HG03520 (cell line): Measurements from ENCODE around the gene DCTN5.
"Not testable (repeated sequence)": the region's sequence is repeated elsewhere in the genome, so short reads cannot be mapped to it uniquely, and the experiment has no call there.

Experiments used
- ATAC-seq: cut with Tn5 transposase; IDR thresholded peaks from one replicate; pipeline ENCODE4 v1.9.1; 2021; ENCODE audit warnings: mild to moderate bottlenecking, moderate library complexity; ENCODE audit not compliant: unreplicated experiment

DCTN5 gene

DNA sequence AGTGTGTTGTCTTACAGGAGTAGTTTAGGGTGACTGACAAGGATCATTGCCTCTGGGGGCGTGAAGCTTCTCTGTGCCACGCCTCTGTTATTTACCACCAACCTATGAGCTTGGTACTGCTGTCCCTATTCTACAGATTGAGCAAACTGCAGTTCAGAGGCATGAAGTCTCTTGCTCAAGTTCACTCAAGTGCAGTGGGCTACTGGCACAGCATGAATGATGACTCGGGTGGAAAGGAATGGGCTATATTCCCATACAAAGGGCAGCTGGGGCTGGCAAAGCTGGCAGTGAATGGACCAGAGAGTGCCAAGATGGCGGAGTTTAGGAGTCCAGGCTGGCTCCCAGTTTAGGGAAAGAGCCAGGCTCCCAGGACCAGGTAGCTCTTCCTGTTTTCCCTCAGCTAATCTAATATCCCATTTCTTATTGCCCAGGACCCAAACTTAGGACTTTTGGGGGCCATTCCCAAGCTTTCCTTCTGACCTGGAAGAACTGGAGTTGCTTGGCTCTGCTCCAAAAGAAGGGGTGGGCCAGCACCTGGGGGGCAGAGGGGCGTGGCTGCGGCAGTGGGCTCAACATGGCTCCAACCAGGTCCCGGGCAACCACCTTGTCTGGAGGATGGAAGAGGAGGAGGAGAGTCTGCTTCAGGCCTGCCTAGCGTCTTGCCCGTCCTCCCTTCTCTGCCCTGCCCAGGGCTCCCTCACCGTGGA is 50.4 kb downstream of the DCTN5 start:
- ATAC-seq = no peak

DNA sequence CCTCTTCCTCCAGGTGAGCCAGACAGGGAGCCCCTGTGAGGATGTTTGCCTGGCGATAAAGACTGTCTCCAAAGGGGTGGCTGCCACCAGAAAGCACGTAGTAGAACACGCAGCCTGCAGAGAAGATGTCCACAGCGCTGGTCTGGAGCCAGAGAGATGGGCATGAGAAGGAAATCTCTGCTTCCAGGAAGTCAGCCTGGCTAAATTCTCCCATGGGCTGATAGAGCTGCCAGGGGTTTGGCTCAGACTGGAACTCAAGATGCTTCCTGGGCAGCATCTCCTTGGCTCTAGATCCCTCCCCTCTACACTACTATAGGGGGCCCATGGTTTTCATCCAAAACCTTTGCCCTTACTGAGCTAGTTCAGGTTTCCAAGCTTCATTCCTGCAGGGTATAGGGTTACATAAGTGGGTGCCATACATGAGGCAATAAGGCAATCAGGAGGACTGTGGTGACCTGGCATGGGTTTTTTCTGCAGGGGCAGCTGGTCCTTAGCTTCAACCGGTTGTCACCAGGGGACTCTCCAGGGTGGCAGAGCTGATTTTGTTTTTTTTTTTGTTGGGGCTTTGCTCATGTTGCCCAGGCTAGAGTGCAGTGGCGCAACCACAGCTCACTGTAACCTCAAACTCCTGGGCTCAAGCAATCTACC is 51.0 kb downstream of the DCTN5 start:
- ATAC-seq = no peak

DNA sequence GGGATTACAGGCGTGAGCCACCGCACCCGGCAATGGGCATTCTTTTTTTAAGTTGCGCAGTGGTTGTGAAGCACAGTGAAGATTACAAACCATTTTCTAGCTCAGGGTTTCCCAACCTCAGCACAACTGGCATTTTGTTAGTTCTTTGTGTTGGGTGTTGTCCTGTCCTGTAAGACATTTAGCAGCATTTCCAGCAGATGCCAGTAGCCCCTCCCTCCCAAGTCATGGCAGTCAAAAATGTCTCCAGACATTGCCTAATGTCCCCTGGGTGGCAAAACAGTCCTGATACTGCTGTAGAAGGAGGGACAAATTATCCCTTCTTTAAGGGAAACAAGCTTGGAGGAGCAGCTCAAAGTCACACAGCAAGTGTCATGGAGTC is 53.0 kb downstream of the DCTN5 start:
- no peak for ATAC-seq

DNA sequence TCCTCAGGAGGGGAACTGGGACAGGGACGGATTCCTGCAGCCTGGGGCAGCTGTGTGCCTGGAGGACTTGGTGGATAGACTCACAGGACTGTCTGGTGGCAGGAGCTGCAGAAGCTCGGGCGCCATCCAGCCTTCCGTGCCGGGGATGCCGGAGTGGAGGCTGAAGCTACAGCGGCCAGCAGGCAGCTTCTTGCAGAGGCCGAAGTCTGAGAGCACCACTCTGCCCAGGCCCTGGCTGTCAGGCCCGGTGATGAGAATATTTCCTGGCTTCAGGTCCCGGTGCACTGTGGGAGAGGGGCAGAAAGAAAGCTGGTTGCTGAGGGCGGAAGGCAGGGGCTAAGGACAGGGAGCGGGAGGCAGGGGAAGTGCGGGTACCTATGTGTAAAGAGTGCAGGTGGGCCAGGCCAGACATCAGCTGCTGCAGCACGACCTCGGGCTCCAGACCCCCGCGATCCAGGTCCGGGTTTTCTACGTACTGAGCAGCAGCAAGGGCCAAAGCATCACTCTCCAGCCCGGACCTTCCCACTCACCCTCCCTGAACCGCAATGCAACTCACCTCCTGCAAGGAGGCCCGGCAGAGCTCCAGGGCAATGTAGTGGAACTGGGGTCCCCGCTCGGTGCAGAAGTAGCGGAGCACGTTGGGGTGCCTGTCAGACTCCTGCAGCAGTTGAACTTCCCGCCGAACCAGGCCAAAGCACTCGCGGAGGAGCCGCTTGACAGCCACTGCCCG is 53.5 kb downstream of the DCTN5 start:
- ATAC-seq = no peak

DNA sequence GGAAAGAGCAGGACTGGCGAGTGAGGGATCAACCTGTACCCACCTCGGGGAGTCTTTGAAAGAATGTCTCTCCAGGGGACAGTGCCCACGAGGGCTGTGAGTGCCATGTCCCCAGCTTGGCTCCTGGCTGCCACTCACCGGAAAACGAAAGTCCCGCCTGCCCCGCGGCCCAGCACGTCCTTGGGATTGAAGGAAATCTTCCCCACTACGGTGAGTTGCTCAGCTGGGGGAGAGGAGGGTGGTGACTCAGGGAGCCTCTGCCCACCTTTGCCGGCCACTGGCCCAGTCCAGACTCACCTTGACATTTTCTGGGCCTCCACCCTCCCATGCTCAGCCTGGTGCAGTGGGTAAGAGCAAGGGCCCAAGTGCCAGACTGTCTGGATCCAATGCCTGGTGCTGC is 54.5 kb downstream of the DCTN5 start:
- no peak for ATAC-seq

DNA sequence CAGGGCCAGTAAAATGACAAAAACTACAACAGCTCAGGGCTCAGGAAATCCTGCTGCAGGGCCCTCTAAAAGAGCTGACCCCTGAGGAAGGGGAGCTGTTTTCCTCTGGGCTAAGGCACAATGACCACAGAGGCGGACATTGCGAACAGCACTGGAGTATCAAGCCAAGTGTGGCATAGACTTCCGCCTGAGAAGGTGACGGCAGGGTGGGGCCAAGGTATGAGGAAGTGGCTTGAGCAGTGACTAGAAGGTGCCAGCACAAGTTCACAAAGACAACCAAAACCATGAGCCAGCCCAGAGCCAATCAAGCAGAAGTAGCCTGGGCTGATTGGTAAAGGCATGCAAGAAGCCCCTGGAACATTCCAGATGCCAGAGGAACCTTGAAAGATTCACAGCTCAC is 57.8 kb downstream of the DCTN5 start:
- no peak for ATAC-seq

DNA sequence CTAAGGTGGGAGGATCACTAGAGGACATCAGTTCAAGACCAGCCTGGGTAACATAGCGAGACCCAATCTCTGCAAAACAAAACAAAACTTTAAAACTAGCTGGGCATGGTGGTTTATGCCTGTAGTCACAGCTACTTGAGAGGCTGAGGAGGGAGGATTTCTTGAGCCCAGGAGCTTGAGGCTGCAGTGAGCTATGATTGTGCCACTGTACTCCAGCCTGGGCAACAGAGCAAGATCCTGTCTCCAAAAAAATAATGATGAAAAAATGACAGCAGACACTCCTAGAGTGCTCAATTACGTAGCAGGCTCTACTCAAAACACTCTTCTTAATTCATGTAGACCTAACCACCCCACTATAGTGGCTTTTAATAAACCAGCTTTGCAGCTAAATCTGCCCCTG is 58.8 kb downstream of the DCTN5 start:
- no peak for ATAC-seq

DNA sequence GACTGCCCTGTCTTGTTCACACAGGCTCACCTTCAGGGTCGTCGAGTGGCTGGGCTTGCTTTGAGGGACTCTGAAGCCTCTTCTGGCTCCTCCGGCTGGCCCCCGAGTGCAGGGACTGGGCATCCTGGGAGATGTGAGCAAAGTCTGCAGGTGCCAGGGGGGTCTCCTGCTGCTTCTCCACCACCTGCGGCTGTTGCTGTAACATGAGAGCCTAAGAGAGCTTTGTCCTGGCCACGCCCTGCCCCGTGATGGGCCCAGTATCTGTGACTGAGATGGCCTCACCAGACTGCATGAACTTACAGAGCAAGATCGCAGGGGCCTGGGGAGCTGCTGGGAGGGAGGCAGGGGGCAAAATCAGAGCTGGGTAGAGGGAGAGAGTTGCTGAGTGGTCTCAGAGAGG is 59.2 kb downstream of the DCTN5 start:
- no peak for ATAC-seq

DNA sequence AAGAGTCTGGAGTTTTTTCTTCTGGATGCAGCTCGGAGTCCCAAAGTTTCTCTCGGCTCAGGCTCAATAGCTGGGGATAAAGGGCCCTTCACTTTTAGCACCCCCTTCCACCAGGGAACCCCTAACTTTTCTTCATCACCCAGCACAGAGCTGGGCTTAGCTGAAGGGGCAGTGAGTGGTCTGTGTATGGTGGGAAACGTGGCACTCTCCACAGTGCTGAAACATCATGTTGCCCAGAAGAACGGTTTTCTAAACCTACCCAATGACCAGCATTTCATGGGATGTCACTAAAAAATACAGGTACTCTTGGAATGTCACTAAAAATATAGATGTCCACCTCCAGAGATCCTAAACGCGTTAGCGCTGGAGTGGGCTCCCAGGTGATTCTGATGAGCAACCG is 59.8 kb downstream of the DCTN5 start:
- no peak for ATAC-seq

DNA sequence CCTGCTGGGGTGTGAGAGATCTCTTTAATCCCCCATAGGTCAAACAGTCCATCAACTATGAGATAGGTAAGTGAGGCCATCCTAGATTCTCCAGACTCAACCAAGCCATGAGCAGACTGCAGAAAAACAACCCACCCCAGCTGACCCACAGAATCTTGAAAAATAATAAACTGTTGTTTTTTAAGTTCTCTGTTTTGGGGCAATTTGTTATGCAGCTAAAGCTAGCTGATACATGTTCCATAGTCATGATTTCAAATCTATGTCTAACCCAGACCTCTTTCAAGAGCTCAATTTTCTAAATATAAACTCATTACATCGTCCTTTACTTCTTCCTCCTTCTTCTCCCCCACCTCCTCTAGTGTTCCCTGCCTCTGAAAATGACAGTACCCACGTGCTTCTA is 61.7 kb downstream of the DCTN5 start:
- no peak for ATAC-seq

DNA sequence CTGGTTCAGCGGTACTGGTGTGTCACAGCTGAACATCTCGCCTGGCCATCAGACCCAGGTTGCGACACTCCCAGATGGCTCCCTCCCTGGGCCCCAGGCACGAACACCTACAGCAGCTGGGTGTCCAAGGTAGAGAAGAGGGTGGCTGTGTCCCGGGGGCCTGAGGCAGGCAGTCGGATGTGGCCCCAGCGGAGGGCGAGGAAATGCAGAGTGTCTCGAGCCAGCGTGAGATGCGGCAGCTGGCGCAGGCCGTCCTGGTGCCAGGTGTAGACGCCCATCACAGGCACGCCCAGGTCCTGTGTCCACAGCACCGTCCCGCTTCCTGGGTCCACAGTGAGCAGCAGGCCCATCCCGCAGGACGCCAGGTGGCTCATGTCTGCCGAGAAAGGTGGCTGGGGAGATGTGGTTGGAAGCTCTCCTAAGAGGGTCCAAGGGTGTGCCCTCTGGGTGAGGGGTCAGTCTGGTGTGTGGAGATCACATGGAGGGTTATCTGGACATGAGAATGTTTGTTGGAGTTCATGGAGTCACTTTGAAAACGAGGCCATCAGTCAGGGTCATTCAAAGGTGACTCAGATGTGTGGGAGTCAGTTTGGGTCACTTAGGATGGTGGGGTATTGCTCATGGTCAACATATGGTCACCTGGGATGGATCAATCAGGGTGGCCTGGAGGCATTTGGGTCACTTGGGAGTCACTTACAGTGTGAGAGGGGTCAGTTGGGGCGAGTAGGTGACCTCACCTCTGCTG is 63.7 kb downstream of the DCTN5 start:
- ATAC-seq = no peak

DNA sequence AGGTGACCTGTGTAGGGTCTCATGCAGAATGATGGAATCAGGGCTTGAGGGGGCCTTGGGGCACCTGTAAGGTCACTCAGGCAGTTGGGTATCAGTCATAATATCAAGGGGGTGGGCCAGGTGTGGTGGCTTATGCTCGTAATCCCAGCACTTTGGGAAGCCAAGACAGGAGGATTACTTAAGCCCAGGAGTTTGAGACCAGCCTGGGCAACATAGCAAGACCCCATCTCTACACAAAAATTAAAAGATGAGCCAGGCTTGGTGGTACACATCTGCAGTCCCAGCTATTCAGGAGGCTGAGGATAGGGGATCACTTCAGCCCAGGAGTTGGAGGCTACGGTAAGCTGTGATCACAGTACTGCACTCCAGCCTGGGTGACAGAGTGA is 64.2 kb downstream of the DCTN5 start:
- no peak for ATAC-seq

DNA sequence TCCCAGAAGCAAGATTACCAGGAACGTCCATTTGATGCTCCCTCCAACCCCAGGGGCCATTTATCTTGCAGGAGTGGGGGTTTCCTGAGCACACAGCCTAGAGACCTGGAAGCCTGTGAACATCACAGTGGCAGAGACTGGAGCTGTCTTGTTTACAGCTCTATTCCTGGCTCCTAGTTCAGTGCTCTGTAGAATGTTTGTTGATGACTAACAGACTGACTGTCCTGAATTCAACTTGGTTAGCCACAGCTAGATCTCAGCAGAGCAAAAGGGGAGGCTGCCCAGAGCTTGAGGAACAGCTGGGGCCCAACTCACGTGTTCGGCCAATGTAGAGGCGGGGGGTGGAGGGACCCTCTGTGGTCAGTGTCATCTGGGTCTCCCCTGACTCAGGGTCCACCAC is 65.2 kb downstream of the DCTN5 start:
- no peak for ATAC-seq

DNA sequence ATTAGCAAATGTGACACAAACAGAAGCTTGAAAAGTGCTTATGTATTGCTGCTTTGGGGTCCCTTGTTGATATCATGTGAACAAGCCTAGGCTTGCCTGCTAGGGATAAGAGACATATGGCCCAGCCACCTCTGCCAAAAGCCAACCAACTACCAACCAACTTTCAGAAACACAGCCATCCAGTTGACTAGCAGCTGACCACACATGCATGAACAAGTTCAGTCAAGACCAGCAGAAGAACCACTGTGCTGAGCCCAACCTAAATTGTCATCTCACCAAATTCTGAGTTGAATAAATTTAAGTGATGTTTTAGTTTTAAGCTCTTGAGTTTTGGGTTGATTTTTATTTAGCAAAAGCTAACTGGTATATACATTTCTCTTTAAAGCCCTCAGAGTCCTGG is 68.3 kb downstream of the DCTN5 start:
- no peak for ATAC-seq

DNA sequence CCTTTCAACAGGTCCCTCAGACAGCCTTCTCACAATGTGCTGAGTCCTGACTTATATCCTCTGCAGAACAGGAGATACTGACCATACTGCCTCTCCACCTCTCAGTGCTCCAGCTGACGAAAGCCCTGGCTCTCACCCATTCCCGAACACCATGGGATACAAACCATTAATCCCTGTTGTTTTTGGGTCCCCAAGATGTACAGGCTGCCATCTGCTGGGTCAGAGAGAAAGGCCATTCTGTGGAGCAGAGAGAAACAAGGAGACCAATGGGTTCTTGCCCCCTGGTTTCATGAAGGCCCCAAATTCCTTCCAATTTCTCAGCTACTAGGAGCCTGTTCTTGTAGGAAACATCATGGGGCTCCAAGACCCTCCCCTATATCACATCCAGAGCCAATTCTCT is 68.7 kb downstream of the DCTN5 start:
- no peak for ATAC-seq

DNA sequence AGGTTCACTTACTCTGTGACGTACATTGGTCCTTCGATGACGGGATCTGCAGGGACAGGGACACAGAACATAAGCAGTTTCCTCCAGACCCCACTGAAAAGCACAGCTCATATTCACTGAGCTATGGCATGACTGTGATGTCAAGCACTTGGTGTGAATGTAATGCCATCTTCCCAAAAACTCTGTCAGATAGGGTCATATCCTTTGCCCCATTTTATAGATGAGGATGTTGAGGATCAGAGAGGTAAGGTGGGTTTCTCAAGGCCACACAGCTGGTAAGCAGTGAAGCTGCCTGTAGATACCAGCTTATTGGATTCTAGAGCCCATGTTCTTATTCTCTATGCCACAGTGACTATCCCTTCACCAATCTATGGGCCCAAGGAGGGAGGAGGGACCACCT is 69.2 kb downstream of the DCTN5 start:
- ATAC-seq = no peak

DNA sequence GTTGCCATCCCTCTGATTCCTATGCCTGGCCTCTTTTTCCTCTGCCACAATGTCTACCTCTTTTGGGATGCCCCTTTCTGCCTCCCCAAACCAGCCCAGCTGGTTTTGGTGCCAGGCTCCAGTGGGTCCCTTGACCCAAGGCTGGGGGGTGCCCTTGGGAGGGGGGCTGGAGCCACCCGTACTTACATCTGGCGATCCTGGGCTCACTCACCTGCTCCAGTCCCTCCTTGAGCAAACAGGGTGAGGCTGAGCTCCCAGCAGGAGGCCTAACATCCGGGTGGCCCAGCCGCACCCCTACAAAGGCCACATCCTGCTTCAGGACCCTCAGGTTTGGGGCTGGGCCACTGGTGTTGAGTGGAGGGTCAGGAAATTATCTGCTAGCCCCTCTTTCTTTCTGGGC is 70.5 kb downstream of the DCTN5 start:
- ATAC-seq = no peak

DNA sequence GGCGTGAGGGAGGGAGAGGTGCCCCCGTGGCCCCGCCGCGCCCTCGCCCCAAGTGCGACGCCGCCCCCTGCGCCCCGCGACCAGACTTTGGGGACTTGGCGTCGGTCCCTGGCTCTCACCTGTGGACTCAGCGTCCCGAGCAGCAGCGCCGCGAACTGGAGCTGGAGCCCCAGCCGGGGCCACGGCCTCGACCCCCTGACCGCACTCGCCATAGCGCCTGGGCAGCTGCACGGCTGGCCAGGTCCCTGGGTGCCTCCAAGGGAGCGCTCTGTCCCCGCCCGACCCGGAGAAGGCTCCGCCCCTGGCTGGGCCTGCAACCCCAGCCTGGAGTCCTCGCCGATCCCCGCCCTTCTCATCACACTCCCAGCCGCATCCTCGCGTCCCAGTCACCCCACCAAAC is 71.7 kb downstream of the DCTN5 start, which contains the start of gene ERN2:
ERN2 (minus strand) TSS at position 247 of the 400 bp plus-strand sequence; CDS start at position 212, 35 bp downstream.
- ATAC-seq = no peak

DNA sequence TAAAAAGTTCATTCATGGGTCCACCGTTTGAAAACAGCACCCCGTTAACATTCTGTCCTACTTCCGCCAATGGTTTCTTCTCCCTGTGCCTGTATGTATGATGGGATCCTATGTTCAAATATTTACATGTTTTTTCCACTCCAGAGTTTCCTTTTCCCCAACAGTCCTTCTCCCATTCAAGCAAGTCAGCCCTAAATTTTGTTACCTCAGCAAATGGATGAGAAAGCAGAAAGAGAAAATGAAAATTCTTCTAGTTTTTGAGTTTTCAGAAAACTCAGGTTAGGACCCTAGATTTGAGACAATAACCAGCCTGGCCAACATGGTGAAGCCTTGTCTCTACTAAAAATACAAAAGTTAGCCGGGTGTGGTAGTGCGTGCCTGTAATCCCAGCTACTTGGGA is 75.2 kb downstream of the DCTN5 start:
- no peak for ATAC-seq

DNA sequence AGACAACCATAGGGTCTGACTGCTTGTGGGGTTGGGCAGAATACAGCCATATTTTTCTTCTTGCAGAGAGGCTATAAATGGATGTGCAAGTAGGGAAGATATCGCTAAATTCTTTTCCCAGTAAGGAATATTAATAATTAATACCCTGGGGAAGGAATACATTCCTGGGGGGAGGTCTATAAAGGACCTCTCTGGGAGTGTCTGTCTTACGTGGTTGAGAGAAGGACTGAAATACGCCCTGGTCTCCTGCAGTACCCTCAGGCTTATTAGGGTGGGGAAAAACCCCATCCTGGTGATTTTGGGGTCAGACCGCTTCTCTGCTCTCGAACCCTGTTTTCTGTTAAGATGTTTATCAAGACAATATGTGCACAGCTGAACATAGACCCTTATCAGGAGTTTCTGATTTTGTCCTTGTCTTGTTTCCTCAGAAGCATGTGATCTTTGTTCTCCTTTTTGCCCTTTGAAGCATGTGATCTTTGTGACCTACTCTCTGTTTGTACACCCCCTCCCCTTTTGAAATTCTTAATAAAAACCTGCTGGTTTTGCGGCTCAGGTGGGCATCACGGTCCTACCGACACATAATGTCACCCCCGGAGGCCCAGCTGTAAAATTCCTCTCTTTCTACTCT is 81.5 kb downstream of the DCTN5 start:
- ATAC-seq = not testable (repeated sequence)
